Ovary (tissue), 9 donors: ENCODE results near the gene CPSF3. TPM values are rescaled to one million over a fixed set of nuclear protein-coding genes. Genes with fewer than 3 reads are reported as not detected.

Experiments
- DNase-seq, 5 donors: peaks; one replicate each; pipeline ENCODE4 v3.0.0-alpha.2; 2019 to 2020
- H3K27ac ChIP-seq, 2 donors: fragments of 200-600 bp; one replicate each; pipeline versions ENCODE4 v1.5.1 to v1.8.0; 2019 to 2022
- H3K27me3 ChIP-seq: fragments of 200-600 bp; one replicate; pipeline ENCODE4 v1.8.0; 2022
- H3K36me3 ChIP-seq: fragments of 200-600 bp; sonication (generic); one replicate; pipeline ENCODE4 v1.5.1; 2019
- H3K4me1 ChIP-seq: one replicate; pipeline ENCODE4 v1.8.1; 2013; ENCODE audit warnings: mild to moderate bottlenecking, moderate library complexity; ENCODE audit not compliant: insufficient read depth
- H3K4me3 ChIP-seq: fragments of 200-600 bp; sonication (generic); one replicate; pipeline ENCODE4 v1.5.1; 2017
- H3K9me3 ChIP-seq, 2 donors: fragments of 200-600 bp in 1 of 2; sonication (generic) in 1 of 2; one replicate each; pipeline versions ENCODE4 v1.5.1 to v1.8.1; 2013 to 2019; ENCODE audit warnings: mild to moderate bottlenecking in 1 of 2, moderate library complexity in 1 of 2
- EP300 ChIP-seq: sonication (generic); formaldehyde crosslinking; IDR thresholded peaks from one replicate; pipeline ENCODE4 v1.6.1; 2017; ENCODE audit warnings: antibody characterized with exemption
- POLR2A ChIP-seq: fragments of 450-650 bp; IDR thresholded peaks from one replicate; pipeline ENCODE4 v1.6.1; 2017; ENCODE audit warnings: antibody characterized with exemption, mild to moderate bottlenecking, moderate library complexity
- WGBS, 3 donors: extraction: QIAGEN DNeasy Blood & Tissue Kit in 1 of 3; methylation state at CpG; one replicate each; pipeline versions ENCODE4 v1.1.5 to v1.1.7; 2013 to 2017; 5-methylcytosine and 5-hydroxymethylcytosine counted together
- intact Hi-C, 4 donors: fragments of 100-400 bp; cut with DNase I; formaldehyde crosslinking; loops; one replicate each; pipeline versions ENCODE4 v1.11.0 to v1.15.1; 2022 to 2023
- polyA plus RNA-seq, 2 donors: library from polyadenylated mRNA; stranded (reverse); fragments of 200-250 nt in 1 of 2; fragments of 350-450 nt in 1 of 2; fragmentation: Illumina TruSeq in 1 of 2; extraction: RNeasy Lipid Tissue Mini Kit (QIAGEN cat#74804) in 1 of 2; gene quantifications; one replicate each; pipeline ENCODE4 v1.2.3, GENCODE V29; 2013 to 2014
- total RNA-seq, 7 donors: library from RNA; depleted of rRNA in 2 of 7; stranded (reverse); fragments of >200 nt in 2 of 7; fragmentation: NEBNext Ultra II Directional in 3 of 7; extraction: Animal tissue kit (Norgen Biotek cat#: 25700) in 3 of 7; gene quantifications; one replicate each; pipeline versions ENCODE4 v1.1.0 to v1.2.4, GENCODE V29; 2016 to 2023
- TF ChIP-seq, protein P1 (sequence below), 3 donors: fragments of 450-650 bp in 2 of 3; fragments of 200-600 bp in 1 of 3; IDR thresholded peaks; one replicate each; pipeline versions ENCODE4 v1.5.1 to v1.8.0; 2016 to 2022; ENCODE audit warnings: antibody characterized with exemption in 3 of 3, mild to moderate bottlenecking in 1 of 3
- donor health status: DM: no; HTN: no; CAD: no; lungs with moderate emphysema.
- donor health status: DM: no; HTN: no; CAD: no.
- donor health status: Bipolar disorder and iron deficiency.
- donor health status: DM: yes; HTN: yes; CAD: no.
- donor health status: DM: no; HTN: no; CAD: no.
- donor health status: DM: yes; HTN: yes; CAD: no.

Gene CPSF3
- total and polyA plus RNA-seq, 9 donors: 11.8 to 25.0 (median 19.8) TPM

DNA sequence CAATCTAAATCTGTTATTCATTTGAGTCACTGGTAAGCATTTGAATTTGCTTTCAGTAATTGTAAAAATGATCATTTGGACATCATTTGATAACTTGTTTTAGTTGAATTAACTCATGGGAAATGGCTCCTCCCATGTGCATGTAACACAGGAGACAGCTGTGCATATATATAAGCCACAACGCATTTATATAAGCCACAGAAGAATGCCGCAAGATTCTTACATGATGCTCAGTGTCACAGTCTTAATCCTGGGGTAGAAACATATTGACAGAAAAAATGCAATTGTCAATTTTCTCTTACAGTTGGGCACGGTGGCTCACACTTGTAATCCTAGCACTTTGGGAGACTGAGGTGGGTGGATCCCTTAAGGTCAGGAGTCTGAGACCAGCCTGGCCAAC, 37.6 kb downstream of the CPSF3 start:
- Histone ChIP-seq H3K27ac (no peak overlapping the region), H3K4me1 (no peaks in the 10 kb centered on the region), H3K36me3 (no peaks in the 10 kb centered on the region), H3K27me3 (no peaks in the 10 kb centered on the region), H3K4me3 (no peak overlapping the region), H3K9me3 (no peaks in the 10 kb centered on the region)
- intact Hi-C loops: no loop called here
- TF ChIP-seq EP300 (no peak), POLR2A (no peak)
- TF ChIP-seq, protein P1, sequence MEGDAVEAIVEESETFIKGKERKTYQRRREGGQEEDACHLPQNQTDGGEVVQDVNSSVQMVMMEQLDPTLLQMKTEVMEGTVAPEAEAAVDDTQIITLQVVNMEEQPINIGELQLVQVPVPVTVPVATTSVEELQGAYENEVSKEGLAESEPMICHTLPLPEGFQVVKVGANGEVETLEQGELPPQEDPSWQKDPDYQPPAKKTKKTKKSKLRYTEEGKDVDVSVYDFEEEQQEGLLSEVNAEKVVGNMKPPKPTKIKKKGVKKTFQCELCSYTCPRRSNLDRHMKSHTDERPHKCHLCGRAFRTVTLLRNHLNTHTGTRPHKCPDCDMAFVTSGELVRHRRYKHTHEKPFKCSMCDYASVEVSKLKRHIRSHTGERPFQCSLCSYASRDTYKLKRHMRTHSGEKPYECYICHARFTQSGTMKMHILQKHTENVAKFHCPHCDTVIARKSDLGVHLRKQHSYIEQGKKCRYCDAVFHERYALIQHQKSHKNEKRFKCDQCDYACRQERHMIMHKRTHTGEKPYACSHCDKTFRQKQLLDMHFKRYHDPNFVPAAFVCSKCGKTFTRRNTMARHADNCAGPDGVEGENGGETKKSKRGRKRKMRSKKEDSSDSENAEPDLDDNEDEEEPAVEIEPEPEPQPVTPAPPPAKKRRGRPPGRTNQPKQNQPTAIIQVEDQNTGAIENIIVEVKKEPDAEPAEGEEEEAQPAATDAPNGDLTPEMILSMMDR (IDR thresholded peaks at IDR 0.05): no peak
- no peak for DNase-seq
- WGBS, 3 donors: 89 to 91% (median 89%) methylated on average over 3 of the region's 3 CpGs

DNA sequence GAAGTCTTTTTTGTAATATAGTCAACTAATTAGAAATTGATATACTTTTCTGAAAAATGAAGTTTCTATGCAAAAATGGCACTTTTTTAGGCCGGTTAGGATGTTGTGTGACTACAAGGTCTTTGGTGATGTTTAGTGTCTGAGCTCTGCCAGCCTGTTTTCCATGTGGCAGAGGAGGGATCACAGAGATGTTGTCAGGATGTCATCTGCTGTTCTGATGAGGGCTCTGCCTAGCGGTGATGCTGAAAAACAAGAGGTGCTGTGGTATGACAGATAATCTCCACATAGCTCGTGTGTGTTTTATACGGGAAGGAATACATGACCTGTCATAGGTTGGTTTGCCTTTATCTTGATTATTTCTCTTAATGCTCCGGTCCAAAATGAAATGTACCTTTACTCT, 38.9 kb downstream of the CPSF3 start:
- no peak for DNase-seq
- H3K9me3 ChIP-seq: no peaks in the 10 kb centered on the region
- 87 to 95% (median 90%) methylated on average over 5 of the region's 5 CpGs for WGBS, 3 donors
- intact Hi-C loops: no loop called here
- no peaks in the 10 kb centered on the region for H3K4me1 ChIP-seq
- H3K4me3 ChIP-seq: no peak overlapping the region
- no peaks in the 10 kb centered on the region for H3K27me3 ChIP-seq
- H3K36me3 ChIP-seq: no peaks in the 10 kb centered on the region
- TF ChIP-seq EP300 (no peak), POLR2A (no peak)
- TF ChIP-seq, protein P1 (IDR thresholded peaks at IDR 0.05): no peak
- no peak overlapping the region for H3K27ac ChIP-seq

DNA sequence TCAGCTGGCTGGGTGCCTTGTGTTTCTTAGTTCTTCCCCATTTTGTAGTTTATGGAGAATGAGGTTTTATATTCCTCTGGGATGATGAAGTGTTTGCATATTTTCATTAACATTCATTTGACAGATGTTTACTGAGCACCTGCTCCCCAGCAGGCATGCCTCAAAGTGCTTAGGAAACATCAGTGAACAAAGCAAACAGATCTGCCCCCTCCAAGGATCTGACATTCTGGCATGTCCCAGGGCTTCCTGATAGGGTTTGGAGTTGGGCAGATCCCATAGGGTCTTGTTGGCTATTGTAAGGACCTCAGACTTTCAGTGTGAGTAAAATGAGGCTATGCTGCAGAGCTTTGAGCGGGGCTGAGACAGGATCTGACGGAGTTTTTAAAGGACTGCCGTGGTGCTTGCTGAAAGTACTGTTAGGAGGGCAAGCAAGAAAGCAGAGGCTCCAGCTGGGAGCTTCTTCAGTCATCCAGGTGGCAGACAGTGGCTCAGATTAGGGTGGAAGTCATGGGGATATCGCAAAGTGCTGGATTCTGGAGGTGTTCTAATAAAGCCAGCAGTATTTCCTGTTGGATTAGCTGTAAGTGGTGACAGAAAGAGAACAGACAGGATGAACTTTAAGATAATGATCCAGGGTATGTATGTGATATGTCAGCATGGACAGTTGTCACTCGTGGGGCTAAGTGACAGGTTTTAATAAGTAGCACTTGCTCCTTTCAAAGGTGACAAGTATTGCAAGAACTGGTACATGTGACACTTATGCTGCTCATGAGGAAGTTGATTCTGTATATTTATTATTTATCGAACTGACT, 39.6 kb downstream of the CPSF3 start:
- H3K4me3 ChIP-seq: no peak overlapping the region
- WGBS, 3 donors: 88 to 91% (median 91%) methylated on average over 6 of the region's 6 CpGs
- H3K27me3 ChIP-seq: no peaks in the 10 kb centered on the region
- no peaks in the 10 kb centered on the region for H3K4me1 ChIP-seq
- H3K36me3 ChIP-seq: no peaks in the 10 kb centered on the region
- H3K27ac ChIP-seq: no peak overlapping the region
- TF ChIP-seq POLR2A: no peak
- no peak for TF ChIP-seq EP300
- TF ChIP-seq, protein P1 (IDR thresholded peaks at IDR 0.05): no peak
- no peaks in the 10 kb centered on the region for H3K9me3 ChIP-seq
- intact Hi-C loops: no loop called here
- DNase-seq: no peak

DNA sequence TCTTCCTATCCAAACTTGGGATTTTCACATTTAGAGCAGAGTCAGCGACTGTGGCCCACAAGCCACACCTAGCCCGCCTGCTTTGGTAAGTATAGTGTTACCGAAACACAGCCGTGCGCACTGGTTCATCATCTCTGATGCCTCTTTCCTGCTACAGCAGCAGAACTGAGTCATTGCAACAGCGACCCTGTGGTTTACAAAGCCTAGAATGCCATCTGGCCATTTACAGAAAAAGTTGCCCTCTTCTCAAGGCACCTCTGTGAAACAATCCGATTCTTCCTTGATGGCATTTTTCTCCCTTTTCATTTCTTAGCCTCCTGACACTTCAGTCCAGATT, 40.2 kb downstream of the CPSF3 start:
- DNase-seq: no peak

More for the DNA sequence above, 40.2 kb downstream of the CPSF3 start:
- intact Hi-C loops: no loop called here
- 73 to 87% (median 81%) methylated on average over 7 of the region's 7 CpGs for WGBS, 3 donors
- no peaks in the 10 kb centered on the region for H3K4me1 ChIP-seq
- H3K36me3 ChIP-seq: no peaks in the 10 kb centered on the region
- H3K9me3 ChIP-seq: no peaks in the 10 kb centered on the region
- H3K27me3 ChIP-seq: no peaks in the 10 kb centered on the region
- no peak overlapping the region for H3K27ac ChIP-seq
- no peak overlapping the region for H3K4me3 ChIP-seq
- TF ChIP-seq, protein P1 (IDR thresholded peaks at IDR 0.05): no peak
- TF ChIP-seq POLR2A: no peak
- no peak for TF ChIP-seq EP300
